ENCODE results near the gene PTPRK.
"Not testable (repeated sequence)": the region's sequence is repeated elsewhere in the genome, so short reads cannot be mapped to it uniquely, and the experiment has no call there.

Gene PTPRK

DNA sequence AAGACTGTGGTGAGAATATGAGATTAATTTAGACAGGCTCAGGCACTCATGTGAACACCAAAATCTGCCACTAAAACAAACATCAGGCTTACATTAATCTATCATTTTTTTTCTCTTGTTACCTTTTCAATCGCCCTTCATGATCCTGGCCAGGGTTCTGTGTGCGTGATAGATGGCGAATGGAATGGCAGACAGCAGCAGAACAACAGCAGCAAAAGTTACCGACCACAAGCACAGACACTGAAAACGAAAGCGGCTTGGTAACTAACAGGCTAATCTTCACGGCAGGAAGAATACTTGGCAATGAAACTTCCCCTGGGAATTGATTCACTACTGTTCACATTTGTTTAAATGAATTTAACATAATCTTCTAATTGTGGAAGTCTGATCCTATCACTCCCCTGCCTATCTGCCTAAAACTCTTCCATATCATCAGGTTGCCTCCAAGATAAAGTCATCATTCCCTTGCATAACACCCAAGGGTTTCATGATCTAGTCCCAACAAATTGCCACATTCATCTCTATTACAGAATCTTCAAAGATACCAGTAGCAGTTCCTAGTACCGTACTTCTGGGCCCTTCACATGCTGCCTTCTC, 28.7 kb downstream of the PTPRK start:
- Histone ChIP-seq H3K27ac (peak overlapping the region in 1 of 2 donors; percentile 50), H3K4me3 (peak overlapping the region; percentile 65)
- DNase-seq (ENCODE audit: low spot score), result no peak
- TF ChIP-seq, protein P1, sequence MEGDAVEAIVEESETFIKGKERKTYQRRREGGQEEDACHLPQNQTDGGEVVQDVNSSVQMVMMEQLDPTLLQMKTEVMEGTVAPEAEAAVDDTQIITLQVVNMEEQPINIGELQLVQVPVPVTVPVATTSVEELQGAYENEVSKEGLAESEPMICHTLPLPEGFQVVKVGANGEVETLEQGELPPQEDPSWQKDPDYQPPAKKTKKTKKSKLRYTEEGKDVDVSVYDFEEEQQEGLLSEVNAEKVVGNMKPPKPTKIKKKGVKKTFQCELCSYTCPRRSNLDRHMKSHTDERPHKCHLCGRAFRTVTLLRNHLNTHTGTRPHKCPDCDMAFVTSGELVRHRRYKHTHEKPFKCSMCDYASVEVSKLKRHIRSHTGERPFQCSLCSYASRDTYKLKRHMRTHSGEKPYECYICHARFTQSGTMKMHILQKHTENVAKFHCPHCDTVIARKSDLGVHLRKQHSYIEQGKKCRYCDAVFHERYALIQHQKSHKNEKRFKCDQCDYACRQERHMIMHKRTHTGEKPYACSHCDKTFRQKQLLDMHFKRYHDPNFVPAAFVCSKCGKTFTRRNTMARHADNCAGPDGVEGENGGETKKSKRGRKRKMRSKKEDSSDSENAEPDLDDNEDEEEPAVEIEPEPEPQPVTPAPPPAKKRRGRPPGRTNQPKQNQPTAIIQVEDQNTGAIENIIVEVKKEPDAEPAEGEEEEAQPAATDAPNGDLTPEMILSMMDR (IDR thresholded peaks at IDR 0.05), result no peak

DNA sequence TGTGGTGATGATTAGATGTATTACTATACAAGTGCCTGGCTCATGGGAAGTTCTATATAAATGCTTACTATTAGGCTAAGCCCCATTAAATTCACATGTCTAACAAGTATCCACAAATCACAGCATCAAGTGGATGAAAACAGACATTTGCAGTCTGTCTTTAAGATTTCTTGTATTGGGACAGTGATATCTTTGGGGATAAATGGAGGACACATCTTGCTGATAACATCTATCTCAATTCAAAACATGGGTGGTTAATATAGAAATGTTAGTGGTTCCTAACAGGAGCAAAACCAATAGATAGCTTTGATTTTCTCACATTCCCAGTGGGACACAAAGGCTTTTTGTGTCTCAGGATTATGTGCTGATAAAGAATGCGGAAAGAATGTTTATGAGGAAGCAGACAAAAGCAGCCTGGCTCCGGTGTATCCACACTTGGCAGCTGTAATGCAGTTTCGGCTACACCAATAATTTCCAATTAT, 29.3 kb downstream of the PTPRK start:
- peak overlapping the region in 1 of 2 donors; percentile 50 for H3K27ac ChIP-seq
- DNase-seq (ENCODE audit: low spot score), result no peak
- TF ChIP-seq, protein P1 (IDR thresholded peaks at IDR 0.05), result no peak
- H3K4me3 ChIP-seq, result peak overlapping the region; percentile 65

DNA sequence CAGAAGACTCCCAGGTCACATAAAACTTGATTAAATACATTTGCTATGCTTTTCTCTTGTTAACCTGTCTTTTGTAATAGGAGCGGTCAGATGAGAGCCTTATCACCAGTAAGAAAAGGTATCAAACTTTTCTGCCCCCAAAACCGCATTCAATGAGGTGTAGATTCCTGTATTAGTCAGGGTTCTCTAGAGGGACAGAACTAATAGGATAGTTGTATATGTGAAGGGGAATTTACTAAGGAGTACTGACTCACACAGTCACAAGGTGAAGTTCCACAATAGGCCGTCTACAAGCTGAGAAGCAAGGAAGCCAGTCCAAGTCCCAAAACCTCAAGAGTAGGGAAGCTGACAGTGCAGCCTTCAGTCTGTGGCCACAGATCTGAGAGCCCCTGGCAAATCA, 32.7 kb downstream of the PTPRK start:
- DNase-seq (ENCODE audit: low spot score), result no peak
- TF ChIP-seq, protein P1 (IDR thresholded peaks at IDR 0.05), result no peak
- Histone ChIP-seq H3K4me3 (no peak overlapping the region), H3K27ac (no peak overlapping the region)

DNA sequence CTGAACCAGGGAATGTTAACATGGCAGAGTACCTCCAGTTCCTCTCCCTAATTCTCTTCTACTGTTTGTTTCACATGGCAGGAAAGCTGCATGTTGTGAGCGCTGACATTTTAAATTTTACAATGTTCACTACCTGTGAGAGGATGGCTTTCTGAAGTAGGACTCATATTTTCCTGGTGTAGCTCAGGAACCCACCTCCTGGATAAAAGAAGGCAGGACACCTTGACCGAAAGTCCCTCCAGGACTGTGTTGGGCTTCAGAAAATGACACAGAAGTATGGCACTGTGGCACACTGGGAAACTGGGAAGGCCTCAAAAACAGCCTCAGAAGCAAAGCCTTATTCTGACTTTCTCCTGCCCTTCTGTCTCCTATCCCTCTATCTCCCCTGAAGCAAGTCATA, 33.3 kb downstream of the PTPRK start:
- DNase-seq (ENCODE audit: low spot score), result no peak
- Histone ChIP-seq H3K4me3 (no peak overlapping the region), H3K27ac (no peak overlapping the region)
- TF ChIP-seq, protein P1 (IDR thresholded peaks at IDR 0.05), result no peak

DNA sequence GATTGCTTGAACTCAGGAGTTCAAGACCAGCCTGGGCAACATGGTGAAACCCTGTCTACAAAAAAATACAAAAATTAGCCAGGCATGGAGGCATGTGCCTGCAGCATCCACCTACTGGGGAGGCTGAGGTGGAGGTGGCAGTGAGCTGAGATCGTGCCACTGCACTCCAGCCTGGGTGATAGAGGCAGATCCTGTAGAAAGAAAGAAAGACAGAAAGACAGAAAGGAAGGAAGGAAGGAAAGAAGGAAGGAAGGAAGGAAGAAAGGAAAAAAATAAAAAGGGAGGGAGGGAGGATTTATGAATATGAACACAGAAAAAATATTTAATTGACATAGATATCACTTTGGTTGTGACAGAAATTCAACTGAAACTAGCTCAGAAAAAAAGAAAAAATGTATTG, 33.8 kb downstream of the PTPRK start:
- not testable (repeated sequence) for DNase-seq (ENCODE audit: low spot score); H3K4me3 ChIP-seq; H3K27ac ChIP-seq

DNA sequence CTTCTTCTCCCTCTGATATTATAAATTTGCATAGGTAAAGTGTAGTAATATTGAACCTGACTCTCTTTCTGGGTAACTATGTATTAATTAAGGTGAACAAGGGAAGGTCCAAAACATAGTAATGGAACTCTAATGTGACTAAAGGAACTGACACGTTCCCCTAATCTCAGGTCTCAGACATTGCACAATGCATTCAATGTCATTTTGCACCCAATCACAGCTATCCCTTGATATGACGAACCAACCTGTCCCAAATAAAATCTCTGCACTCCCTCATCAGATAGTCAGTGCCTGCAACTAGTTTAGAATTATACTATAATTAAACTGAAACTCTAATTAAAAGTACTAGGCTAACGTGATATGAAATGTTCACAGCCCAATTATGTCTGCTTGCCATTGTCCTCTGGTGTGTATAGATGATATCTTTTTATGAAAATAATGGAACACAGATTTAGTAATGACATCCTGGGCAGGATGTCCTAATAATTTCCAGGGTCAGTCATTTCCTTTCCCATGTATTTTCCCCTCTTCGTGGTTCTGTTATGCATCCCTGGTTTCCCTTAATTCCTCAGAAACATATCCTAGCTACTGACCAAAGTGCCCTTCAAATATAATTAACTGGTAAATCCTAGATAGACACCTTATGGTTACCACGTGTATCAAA, 36.8 kb downstream of the PTPRK start:
- Histone ChIP-seq H3K4me3 (no peak overlapping the region), H3K27ac (no peak overlapping the region)
- TF ChIP-seq, protein P1 (IDR thresholded peaks at IDR 0.05), result no peak
- no peak for DNase-seq (ENCODE audit: low spot score)

DNA sequence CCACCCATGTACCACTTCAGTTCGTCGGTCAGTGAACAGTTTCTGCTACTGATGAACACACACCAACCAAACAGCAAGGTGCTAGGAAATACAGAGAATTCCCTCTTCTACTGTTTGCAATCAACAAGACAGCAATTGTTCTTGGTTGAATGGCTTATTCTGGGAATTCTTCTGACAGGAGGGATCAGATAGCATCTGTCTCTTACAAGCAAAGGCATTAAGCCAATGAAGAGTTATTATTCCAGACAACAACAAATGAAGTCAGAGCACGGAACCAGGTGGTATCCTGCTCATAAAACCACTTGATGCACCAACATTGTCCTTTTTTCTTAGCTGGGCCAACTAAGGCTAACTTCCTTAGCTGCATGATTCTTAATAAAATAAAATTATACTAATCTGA, 37.8 kb downstream of the PTPRK start:
- no peak overlapping the region for H3K4me3 ChIP-seq
- TF ChIP-seq, protein P1 (IDR thresholded peaks at IDR 0.05), result no peak
- no peak overlapping the region for H3K27ac ChIP-seq
- no peak for DNase-seq (ENCODE audit: low spot score)

All from coronary artery (tissue), 2 donors.